ENCODE data around the gene DHX36. TPM values are rescaled to one million over a fixed set of nuclear protein-coding genes. Genes with fewer than 3 reads are reported as not detected.

The DHX36 gene
- total and polyA plus RNA-seq, 2 of the 4 experiments (the other 2 are of a cell fraction), result 27.1 to 30.2 TPM

- intact Hi-C loops (cut with micrococcal nuclease), result no loop called here
- Histone ChIP-seq H4K20me1 (ENCODE audit: insufficient read depth, low read length) (no peaks in the 10 kb centered on the region), H3K4me1 (ENCODE audit: control insufficient read depth, insufficient read depth, low read length) (no peaks in the 10 kb centered on the region), H3K4ac (ENCODE audit: low read depth, low read length) (no peak overlapping the region), H2AFZ (replicated peaks; ENCODE audit: low read length, poor library complexity) (no peak overlapping the region), H3K27ac (ENCODE audit: insufficient read depth, low read length) (no peak overlapping the region), H2BK120ac (ENCODE audit: low read depth, low read length) (no peak overlapping the region), H2AK5ac (ENCODE audit: low read depth, low read length) (no peak overlapping the region), H2AK9ac (replicated peaks; ENCODE audit: low read depth, low read length, poor library complexity) (no peak overlapping the region), H3K23ac (ENCODE audit: low read depth, low read length) (no peak overlapping the region), H3K9me1 (ENCODE audit: insufficient read depth, low read length) (no peaks in the 10 kb centered on the region), H4K8ac (ENCODE audit: low read depth in 2 of 2, low read length in 2 of 2) (no peak overlapping the region), H3K79me1 (ENCODE audit: low read depth in 1 of 2, low read length in 2 of 2) (no peaks in the 10 kb centered on the region), H2BK15ac (ENCODE audit: low read depth, low read length) (no peak overlapping the region), H4K5ac (ENCODE audit: low read depth, low read length) (no peak overlapping the region), H2BK5ac (ENCODE audit: low read depth, low read length, poor library complexity, severe bottlenecking) (no peak overlapping the region), H3K14ac (replicated peaks; ENCODE audit: low read depth, low read length) (no peak overlapping the region), H4K91ac (ENCODE audit: insufficient read depth, low read depth, low read length) (no peak overlapping the region), H2BK20ac (ENCODE audit: low read depth, low read length) (no peak overlapping the region), H3K4me3 (ENCODE audit: insufficient read depth, low read depth, low read length) (no peak overlapping the region), H3K27me3 (ENCODE audit: control insufficient read depth, insufficient read depth, low read length) (no peaks in the 10 kb centered on the region), H3K36me3 (ENCODE audit: control insufficient read depth, insufficient read depth, low read length) (no peaks in the 10 kb centered on the region), H3K4me2 (ENCODE audit: low read depth, low read length) (no peak overlapping the region), H3K9me3 (ENCODE audit: control insufficient read depth, insufficient read depth, low read length) (0 out of 2 replicates have a peak, but pooled peaks cover 1% of the 10 kb centered on the region), H3K56ac (ENCODE audit: extremely low read depth, insufficient read depth, low read length) (no peak overlapping the region), H3K18ac (ENCODE audit: low read depth, low read length) (no peak overlapping the region), H3K9ac (ENCODE audit: low read depth, low read length) (no peak overlapping the region)
- ChIA-PET POLR2A (ENCODE audit: unreplicated experiment) (no interaction called here), CTCF (no interaction called here)
- BruUV-seq (replicated peaks), result no TSS peak
- in situ Hi-C loops (cut with MboI; ENCODE audit: low sequenced_read_pairs), result no loop called here
- DNase-seq (no peak), ATAC-seq (ENCODE audit: low read depth) (no peak)
- no peak for TF ChIP-seq RCOR1 (IDR thresholded peaks at IDR 0.05; ENCODE audit: insufficient replicate concordance, low read length)
- no peak for TF ChIP-seq MAZ (IDR thresholded peaks at IDR 0.05; ENCODE audit: borderline replicate concordance, low read depth, low read length)
- TF ChIP-seq MXI1 (IDR thresholded peaks at IDR 0.05; ENCODE audit: borderline replicate concordance, low read depth, low read length), result no peak
- dilution Hi-C loops (cut with HindIII; ENCODE audit: low sequenced_read_pairs, unreplicated experiment), result no loop called here
Observed at GRCh38 chr3:154364849-154365248, 40.6 kb upstream of the DHX36 start.

Data from IMR-90 (cell line).